ENCODE data around the gene WDFY4.
A peak's percentile ranks its signal among the peaks of the same experiment; 100 is the strongest.

The WDFY4 gene

GRCh38 chr10:48818081-48818480, 133.4 kb downstream of the WDFY4 start:
- no peak for DNase-seq (ENCODE audit: low spot score)

DNA sequence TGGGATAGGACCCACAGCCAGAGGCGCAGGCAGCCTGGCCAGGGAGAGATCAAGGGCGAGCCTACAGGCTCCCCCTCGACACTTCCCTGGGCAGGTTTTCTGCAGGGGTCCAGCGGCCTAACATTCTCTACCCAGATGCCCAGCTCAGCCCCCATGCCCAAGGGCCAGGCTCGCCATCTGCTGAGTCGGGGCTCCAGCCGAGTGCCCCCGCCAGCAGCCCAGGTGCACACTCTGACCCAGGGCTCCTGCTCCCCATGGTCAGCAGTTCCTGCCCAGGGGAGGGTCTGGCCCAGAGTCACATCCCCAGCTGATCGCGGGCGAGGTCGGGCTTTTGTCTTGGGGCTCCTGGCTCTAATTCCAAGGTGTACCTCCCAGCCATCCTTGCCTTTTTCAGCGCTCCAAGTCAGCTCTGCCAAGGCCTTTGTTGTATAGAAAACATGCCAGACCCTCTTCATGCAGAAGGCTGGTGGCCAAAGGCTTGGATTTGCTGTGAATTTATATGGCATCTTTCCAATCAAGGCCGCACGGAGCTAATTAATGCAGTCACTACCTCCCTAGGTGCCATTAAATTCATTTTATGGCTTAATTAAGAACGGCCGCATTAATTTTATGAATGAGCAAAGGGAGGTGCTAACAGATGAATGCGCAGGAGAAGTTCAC, 134.3 kb downstream of the WDFY4 start:
- no peak for DNase-seq (ENCODE audit: low spot score)

DNA sequence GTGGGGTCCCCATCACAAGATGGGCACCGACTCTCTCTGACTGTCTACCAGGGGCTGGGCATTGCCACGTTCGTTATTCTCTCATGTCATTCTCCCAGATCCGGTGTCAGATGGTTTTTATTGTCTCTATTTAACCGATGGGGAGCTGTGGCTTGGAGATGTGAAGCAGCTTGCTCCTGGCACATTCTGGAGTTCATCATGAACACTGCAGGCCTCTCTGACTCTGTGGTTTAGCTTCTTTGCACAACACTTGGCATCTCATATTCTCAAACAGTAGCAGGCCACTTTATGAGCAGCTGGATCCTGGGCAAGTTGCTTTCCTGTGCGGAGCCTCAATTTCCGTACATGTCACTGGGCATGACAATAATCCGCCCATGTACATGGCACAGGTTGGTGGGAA, 135.1 kb downstream of the WDFY4 start:
- no peak for DNase-seq (ENCODE audit: low spot score)

- DNase-seq (ENCODE audit: low spot score): no peak
Measured at GRCh38 chr10:48820231-48820630, 135.6 kb downstream of the WDFY4 start.

GRCh38 chr10:48820699-48821098, 136.0 kb downstream of the WDFY4 start:
- DNase-seq (ENCODE audit: low spot score): no peak

GRCh38 chr10:48821111-48821510, 136.4 kb downstream of the WDFY4 start:
- no peak for DNase-seq (ENCODE audit: low spot score)

- peak; percentile 23 for DNase-seq (ENCODE audit: low spot score)
Measured at GRCh38 chr10:48821692-48822091, 137.0 kb downstream of the WDFY4 start.

GRCh38 chr10:48833674-48834073, 149.0 kb downstream of the WDFY4 start:
- no peak for DNase-seq (ENCODE audit: low spot score)

DNA sequence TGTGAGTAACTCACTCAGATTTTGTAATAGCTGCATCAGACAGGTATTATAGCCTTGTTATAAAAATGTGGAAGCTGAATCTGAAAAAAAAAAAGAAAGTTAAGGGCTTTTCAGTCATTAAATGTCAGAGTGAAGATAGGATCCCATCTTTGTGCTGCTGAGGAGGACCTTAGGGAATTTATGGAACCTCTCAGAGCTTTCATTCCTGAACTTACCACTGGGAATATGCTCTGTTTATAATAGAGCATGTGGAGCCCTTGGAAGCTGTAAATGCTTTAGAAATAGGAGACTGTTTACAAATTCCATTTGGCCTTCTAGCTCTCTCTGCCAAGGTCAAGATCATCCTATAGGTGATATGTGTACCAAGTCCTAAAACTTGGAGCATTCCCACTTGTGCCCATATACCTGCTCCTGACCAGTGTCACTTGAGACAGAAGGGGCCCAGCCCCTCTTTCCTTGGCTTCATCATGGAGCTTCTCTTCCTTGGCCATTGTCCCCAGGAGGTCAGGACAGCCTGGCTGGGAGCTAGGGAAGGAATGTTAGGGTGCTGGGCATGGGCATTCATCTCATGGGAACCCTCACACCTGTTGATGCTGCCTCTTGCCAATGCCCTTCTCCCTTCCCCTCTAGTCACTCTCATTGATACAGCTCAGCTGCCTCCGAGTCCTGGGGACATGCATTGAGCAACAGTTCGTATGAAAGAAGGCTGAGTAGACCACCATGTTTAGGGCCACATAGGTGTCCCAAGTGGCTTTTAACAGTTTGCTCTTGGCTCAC, 149.7 kb downstream of the WDFY4 start:
- DNase-seq (ENCODE audit: low spot score): no peak

DNA sequence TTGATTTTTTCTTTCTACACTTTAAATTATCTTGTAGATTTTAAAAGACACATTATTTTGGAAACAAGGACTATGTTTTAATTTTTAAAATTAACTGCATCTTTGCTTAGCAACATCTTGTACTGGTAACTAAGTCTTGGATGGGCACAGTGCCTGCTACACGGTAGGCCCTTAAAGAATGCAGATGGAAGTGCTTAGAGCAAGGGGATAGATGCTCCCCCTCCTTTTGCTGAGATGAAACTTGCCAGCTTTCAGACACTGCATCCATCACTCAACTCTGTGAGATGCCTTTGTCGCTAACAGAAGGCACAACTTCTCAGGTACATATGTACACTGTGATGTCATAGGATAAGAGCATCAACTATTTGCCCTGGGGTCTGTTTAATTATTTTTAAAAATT, 151.1 kb downstream of the WDFY4 start:
- DNase-seq (ENCODE audit: low spot score): no peak

DNA sequence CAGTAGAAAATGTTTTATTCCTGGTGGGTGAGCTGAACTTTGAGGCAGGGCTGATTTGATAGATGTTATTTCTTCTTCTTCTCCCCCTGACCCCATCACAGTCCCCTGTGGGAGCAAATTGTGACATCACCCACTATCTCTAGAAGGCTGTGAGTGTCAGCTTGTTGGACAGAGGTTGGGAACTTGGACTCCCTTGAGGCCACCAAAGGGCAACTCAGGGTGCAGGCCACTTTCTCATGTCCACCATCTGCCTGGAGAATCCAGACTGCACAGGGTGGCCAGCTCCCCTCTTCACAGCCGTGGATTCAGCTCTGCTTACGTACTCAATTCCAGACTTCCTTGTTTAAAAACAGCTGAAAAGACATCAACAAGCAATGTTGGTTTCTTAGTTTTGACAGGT, 151.9 kb downstream of the WDFY4 start:
- no peak for DNase-seq (ENCODE audit: low spot score)

DNA sequence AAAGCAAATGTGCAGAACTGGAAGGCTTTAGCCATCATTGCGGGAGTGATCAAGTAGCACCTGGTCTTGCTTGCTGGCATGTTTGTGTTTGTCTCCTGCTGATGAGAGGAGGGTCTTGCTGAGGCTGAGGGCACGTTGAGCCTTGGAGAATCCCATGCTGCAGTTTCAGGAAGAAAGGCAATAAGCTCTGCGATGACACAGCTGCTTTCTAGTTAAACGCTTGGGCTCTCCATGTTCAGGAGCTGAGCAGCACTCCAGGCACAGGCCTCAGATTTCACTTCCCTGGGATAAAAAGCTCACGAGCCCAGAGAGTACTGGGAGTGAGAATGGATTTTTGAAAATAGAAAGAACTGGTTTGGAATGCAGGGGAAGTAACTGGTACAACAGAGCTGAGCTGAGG, 154.2 kb downstream of the WDFY4 start:
- no peak for DNase-seq (ENCODE audit: low spot score)

GRCh38 chr10:48839809-48840679, 155.4 kb downstream of the WDFY4 start:
- no peak for DNase-seq (ENCODE audit: low spot score)

DNA sequence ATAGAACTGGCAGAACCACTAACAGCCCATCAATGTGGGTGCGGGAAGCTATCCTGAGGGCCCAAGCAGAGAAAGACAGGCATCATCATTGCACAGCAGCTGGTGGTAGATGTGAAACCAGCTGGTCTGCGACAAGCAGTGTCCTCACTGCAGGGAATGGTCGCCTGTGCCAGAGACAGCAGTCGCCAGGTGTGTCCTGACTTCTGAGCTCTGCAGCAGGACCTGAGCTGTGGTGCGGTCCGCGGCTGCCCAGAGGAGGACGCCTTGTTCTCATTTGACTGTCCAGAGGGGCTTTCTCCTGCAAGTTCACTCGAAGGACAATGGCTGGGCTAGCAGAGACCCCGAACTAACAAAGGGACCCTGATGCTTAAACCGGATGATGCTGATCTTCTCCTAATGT, 157.6 kb downstream of the WDFY4 start:
- no peak for DNase-seq (ENCODE audit: low spot score)

DNA sequence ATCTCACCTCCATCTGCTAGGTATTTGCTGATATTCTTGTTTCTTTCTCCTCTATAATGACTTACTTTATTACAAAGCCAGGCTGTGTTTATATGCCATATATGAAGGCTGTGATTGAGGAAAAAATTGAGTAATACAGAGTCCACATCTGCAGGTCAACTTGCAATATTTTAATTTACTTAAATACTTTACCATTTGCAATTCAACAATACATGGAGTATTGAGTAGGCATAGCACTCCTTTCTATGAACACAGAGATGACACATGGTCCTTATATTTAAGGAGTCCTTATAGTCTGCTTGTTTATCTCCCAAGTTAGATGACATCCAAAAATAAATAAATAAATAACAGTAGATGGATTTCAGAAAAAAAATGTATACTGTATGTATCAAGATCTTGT, 158.5 kb downstream of the WDFY4 start:
- DNase-seq (ENCODE audit: low spot score): no peak

DNA sequence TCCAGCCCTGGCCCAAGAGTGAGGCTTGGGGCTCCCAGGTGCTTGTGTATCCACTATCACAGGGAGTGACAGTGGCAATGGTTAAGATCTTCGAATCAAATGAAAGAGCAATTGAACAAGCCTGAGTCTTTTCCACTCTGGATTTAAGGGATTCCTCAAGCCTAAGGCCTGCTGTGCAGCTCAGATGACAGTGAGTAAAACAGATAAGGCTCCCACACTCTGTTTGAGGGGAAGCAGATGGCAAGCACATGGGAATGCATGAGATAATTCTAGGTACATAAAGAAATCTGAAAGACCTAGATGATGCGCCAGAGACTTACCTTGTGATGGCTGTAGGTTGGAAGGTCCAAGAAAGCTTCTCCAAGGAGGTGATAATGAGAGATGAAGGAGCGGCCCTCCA, 159.9 kb downstream of the WDFY4 start:
- no peak for DNase-seq (ENCODE audit: low spot score)

GRCh38 chr10:48845512-48845911, 160.8 kb downstream of the WDFY4 start:
- no peak for DNase-seq (ENCODE audit: low spot score)

DNA sequence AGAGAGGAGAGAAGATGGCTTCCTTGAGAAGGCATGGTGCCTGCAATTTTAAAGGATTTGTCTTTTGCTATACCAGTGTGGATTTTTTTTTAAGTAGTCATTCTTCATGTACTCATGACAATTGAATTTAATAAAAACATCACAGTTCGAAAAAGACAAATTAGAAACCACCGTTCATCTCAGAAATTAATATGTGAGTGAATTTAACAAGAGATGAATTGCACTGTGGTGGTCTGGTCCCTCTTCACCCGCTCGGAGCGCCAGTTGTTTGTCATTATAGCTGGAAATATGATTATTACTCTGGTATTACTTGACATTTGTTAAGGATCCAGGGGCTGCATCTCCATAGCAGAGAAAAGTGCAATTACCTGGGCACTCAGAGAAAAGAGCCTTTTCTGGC, 163.0 kb downstream of the WDFY4 start:
- DNase-seq (ENCODE audit: low spot score): no peak

- DNase-seq (ENCODE audit: low spot score): no peak
Measured at GRCh38 chr10:48856855-48857254, 172.2 kb downstream of the WDFY4 start.

DNA sequence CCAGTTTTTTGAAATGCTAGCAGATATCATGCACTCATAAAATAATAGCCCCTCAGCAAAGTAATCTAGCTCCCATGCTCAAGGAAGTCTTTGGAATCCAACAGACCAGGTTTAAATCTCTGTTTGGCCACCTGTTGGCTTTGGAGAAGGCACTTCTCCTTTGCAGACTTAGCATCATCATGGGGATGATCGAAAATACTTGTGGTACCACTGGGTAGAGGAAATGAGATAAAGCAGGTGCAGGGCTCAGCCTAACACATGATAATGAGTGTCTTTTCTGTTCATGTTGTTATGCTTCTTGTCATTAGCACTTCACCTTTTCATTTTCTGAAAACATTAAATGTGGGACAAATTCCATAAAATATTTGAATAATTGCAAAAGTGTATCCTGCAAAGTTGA, 187.6 kb downstream of the WDFY4 start:
- DNase-seq (ENCODE audit: low spot score): no peak

DNA sequence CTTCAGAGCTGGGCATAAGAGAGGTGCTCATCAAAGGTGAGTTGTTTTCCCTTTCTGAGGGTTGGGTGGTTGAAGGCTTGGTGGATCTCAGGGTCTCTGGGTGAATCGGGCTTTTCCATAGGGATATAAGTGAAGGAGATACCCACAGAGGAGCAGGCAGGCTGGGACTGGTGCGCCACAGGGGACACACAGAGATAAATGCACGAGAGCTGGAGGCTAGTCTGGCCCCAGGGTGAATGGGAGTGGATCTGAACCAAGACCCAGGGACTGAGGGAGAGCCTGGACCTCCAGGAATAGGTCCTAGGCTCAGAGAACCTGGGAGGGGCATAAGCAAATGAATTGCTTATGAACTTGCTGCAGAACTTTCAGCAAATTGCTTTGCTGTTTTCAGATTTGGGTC, 193.4 kb downstream of the WDFY4 start:
- DNase-seq (ENCODE audit: low spot score): no peak

- no peak for DNase-seq (ENCODE audit: low spot score)
Measured at GRCh38 chr10:48879451-48879850, 194.8 kb downstream of the WDFY4 start.

All from RKO (cell line).